BJ (cell line): ENCODE data around the gene CCDC122. TPM values are rescaled to one million over a fixed set of nuclear protein-coding genes. Genes with fewer than 3 reads are reported as not detected.

Experiments
- polyA plus RNA-seq: library from polyadenylated mRNA; depleted of rRNA; stranded (reverse); fragments of >200 nt; gene quantifications from 2 replicates; pipeline ENCODE4 v1.2.3, GENCODE V29; 2011; rRNA removed
- small RNA-seq: library from RNA; depleted of rRNA; stranded (forward); fragments of <200 nt; gene quantifications from one replicate; pipeline ENCODE3, GENCODE V24; 2012; ENCODE audit warnings: low replicate concordance, low read depth; ENCODE audit not compliant: insufficient read length

The CCDC122 gene
- polyA plus RNA-seq, 1 experiment, result 0.67 TPM

Small RNAs within 50 kb of the gene (small RNA-seq; reads per million reads assigned to genes)
- not detected for gene AL162713.1

Other genes with a start within 250 kb of the CCDC122 start
- gene ENOX1, start 92.8 kb downstream of the CCDC122 start, polyA plus RNA-seq, result 2.1 TPM in 2 replicates
- gene LACC1, start 164 bp upstream of the CCDC122 start, polyA plus RNA-seq, result 3.6 and 6.9 TPM in 2 replicates